GM12801 (cell line): ENCODE results near the gene EXD3.

Experiments used
- CTCF ChIP-seq: IDR thresholded peaks from one replicate; pipeline ENCODE4 v1.5.1; 2011; ENCODE audit warnings: control low read depth; ENCODE audit not compliant: insufficient read length; ENCODE audit errors: extremely low read depth

The EXD3 gene

GRCh38 chr9:137354153-137354844 is 68.7 kb downstream of the EXD3 start:
- no peak for TF ChIP-seq CTCF

- no peak for TF ChIP-seq CTCF
These were observed 69.5 kb downstream of the EXD3 start for GRCh38 chr9:137353223-137354152.

- TF ChIP-seq CTCF: no peak
These were observed 70.3 kb downstream of the EXD3 start for GRCh38 chr9:137352511-137353222.

GRCh38 chr9:137351781-137352501 is 71.0 kb downstream of the EXD3 start:
- no peak for TF ChIP-seq CTCF

GRCh38 chr9:137350696-137351584 is 72.0 kb downstream of the EXD3 start:
- TF ChIP-seq CTCF: no peak

- TF ChIP-seq CTCF: no peak
These were observed 73.4 kb downstream of the EXD3 start for GRCh38 chr9:137349471-137350033.
